NCI-H524 (cell line): ENCODE data around the gene ZDHHC12.

Source experiments
- DNase-seq, 2 experiments: peaks; one replicate each; lab custom pipeline; 2025; lab: John Stamatoyannopoulos, UW

Gene ZDHHC12

GRCh38 chr9:128685636-128686489, 38.1 kb downstream of the ZDHHC12 start:
- DNase-seq = no peak

- peak; percentile 66 to 74 for DNase-seq
Observed at GRCh38 chr9:128684325-128685199, 39.4 kb downstream of the ZDHHC12 start.

- DNase-seq = no peak
Observed at GRCh38 chr9:128684065-128684324, 39.9 kb downstream of the ZDHHC12 start.

- peak; percentile 30 to 52 for DNase-seq
Observed at GRCh38 chr9:128683340-128684064, 40.4 kb downstream of the ZDHHC12 start.

GRCh38 chr9:128677794-128678193, 46.1 kb downstream of the ZDHHC12 start:
- no peak for DNase-seq

GRCh38 chr9:128675382-128675781, 48.5 kb downstream of the ZDHHC12 start:
- no peak for DNase-seq
